HL-60/S4 treated with phorbol 12-myristate 13-acetate at 8.2 ng/mL for 4 days and 3 days (cell line): Measurements from ENCODE around the gene ABCA5.

Experiments
- in situ Hi-C: fragments of 300-500 bp; cut with MboI; formaldehyde crosslinking; loops from 2 replicates; pipeline ENCODE4 v1.15.0; 2022; ENCODE audit warnings: low sequenced_read_pairs

ABCA5 gene

GRCh38 chr17:69267219-69267618 lies 59.7 kb downstream of the ABCA5 start:
- in situ Hi-C loops = no loop called here

DNA sequence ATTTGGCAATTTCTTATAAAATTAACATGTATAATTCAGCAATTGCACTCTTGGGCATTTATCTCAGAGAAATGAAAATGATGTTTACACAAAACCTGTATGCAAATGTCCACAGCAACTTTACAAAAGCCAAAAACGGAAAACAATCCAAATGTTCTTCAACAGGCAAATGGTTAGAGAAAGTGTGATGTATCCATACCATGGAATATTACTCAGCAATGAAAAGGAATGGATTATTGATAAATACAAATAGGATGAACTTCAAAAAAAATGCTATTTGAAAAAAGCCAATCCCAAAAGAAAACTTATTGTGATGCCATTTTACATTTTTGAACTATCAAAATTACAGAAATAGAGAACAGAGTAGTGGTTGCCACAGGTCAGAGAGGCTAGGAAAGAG lies 61.1 kb downstream of the ABCA5 start:
- in situ Hi-C loops = no loop called here

GRCh38 chr17:69254187-69254586 lies 72.7 kb downstream of the ABCA5 start:
- in situ Hi-C loops = no loop called here

DNA sequence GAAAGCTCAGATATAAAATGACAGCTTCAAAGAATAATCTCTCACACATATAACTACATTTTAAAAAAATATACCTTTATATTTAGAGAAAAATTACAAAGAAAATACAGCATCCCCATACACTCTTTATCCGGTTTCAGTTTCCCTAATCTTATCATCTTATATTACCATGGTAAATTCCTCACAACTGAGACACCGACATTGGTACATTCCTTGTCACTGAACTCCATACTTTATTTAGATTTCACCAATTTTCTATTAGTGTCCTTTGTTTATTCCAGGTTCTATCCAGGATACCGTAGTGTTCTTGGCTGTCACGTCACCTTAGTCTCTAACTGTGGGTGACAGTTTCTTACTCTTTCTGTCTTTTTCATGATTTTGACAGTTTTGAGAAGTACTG lies 76.3 kb downstream of the ABCA5 start:
- in situ Hi-C loops = no loop called here

DNA sequence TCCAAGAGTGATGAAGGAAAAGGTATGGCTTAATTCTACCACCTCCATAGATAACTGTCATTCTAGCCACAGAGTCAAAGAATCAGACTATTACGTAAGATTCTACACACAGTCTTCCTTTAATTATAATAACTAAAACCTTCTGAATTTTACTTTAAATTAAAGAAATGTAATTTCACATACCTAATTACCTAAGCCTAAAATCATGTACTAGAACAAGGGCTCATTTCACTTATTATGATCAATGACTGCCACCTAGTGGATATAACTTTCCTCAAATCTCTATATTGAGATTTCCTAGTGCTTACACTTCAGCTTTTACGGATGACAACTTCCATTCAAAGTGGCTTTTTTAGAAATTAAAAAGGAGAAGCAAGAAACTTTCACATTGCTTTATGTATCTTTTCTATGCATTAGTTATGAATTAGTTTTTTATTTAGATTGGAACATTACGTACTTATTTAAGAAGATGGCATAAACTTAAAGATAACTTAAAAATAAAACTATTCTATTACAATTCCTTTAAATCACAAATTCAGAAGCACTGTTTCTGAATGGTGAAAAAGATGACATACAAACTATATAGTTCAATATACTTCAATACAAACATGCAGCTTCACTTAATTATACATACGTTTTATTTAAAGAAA lies 80.1 kb downstream of the ABCA5 start:
- in situ Hi-C loops = loop anchor here (25.0 kb wide), 1 partner anchor 710 kb away; no protein-coding TSS in a partner anchor

DNA sequence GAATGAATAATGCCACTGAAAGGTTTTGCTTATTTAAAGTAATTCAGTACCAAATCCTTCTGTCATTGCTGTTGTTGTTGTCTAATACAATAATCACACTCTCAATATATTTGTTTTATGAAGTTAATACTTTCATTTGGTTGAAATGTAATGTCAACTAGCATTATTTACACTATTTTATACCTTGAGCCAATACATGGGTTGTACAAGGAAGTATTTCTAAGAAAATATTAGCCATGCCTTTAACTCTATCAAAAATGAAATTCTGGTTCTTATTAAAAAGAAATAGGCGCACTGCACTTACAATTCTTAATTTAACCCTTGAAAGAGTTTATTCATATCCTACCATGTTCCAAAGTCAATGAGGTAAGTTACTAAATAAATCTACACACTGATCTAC lies 80.7 kb downstream of the ABCA5 start:
- in situ Hi-C loops = loop anchor here (25.0 kb wide), 1 partner anchor 709 kb away; no protein-coding TSS in a partner anchor

GRCh38 chr17:69245617-69246016 lies 81.3 kb downstream of the ABCA5 start:
- in situ Hi-C loops = loop anchor here (25.0 kb wide), 1 partner anchor 708 kb away; no protein-coding TSS in a partner anchor

GRCh38 chr17:69239611-69240600 lies 87.0 kb downstream of the ABCA5 start:
- in situ Hi-C loops = loop anchor here (5.0 to 25.0 kb wide), 2 partner anchors 463 to 703 kb away; no protein-coding TSS in a partner anchor

GRCh38 chr17:69236946-69237345 lies 90.0 kb downstream of the ABCA5 start:
- in situ Hi-C loops = loop anchor here (5.0 to 25.0 kb wide), 2 partner anchors 460 to 700 kb away; no protein-coding TSS in a partner anchor

- in situ Hi-C loops = loop anchor here (5.0 to 25.0 kb wide), 2 partner anchors 459 to 699 kb away; no protein-coding TSS in a partner anchor
These were observed 90.5 kb downstream of the ABCA5 start for GRCh38 chr17:69236464-69236863.

DNA sequence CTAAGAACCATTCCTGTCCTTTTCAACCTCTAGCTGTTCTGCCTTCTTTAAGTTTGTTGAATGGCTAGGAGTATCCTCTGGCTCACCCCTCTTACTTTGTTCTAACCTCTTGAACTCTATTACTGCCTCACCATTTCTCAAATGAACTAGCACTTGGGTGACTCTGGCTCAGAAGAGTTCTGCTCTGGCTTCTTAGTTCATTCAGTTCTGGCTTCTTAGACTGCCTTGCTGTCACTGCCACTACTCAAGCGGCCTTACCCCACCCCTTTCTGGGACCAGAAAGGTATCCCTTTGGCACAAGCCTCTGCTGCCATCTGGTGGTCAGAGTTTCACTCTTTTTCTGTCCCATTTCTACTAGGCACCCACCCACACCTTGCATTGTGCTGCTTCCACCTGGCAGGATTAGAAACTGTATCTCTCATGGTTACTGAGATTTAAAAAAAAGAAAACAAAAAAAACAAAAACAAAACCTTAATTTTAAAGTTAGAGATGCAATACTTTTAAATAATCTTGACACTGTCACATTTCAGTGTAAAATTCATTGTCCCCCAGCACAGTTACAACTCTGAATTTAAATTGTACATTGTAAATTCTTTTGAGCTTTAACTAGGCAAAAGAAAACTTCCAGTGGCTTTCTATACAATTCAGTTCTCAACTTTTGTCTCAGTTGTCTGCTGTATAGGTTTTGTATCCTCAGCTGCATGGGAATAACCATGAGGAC lies 91.4 kb downstream of the ABCA5 start:
- in situ Hi-C loops = loop anchor here (5.0 to 25.0 kb wide), 2 partner anchors 458 to 698 kb away; no protein-coding TSS in a partner anchor

- in situ Hi-C loops = loop anchor here (25.0 kb wide), 1 partner anchor 695 kb away; no protein-coding TSS in a partner anchor
These were observed 94.3 kb downstream of the ABCA5 start for GRCh38 chr17:69232650-69233049.

GRCh38 chr17:69231521-69231920 lies 95.4 kb downstream of the ABCA5 start:
- in situ Hi-C loops = loop anchor here (25.0 kb wide), 1 partner anchor 694 kb away; no protein-coding TSS in a partner anchor

DNA sequence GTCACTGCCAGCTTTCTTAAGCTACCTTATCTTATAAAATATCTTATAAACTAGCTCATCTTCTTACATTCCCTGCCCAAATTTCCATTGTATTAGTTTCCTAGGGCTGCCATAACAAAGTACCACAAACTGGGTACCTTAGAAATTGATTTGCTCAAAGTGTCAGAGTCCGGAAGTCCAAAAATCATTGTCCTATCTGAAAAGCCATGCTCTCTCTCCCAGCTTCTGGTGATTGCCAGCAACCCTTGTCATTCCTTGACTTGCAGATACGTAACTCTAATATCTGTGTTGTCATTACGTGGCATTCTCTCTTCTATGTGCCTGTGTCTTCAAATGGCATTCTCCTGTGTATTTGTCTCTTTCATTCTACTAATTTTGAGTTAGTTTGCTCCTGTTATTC lies 96.0 kb downstream of the ABCA5 start:
- in situ Hi-C loops = loop anchor here (25.0 kb wide), 1 partner anchor 694 kb away; no protein-coding TSS in a partner anchor

GRCh38 chr17:69228576-69228975 lies 98.4 kb downstream of the ABCA5 start, which contains the start of gene ABCA10:
Gene ABCA10 (minus strand): TSS chr17:69228824. CDS start chr17:69225358, 3,466 bp downstream.
- in situ Hi-C loops = loop anchor here (25.0 kb wide), 1 partner anchor 691 kb away; no protein-coding TSS in a partner anchor

DNA sequence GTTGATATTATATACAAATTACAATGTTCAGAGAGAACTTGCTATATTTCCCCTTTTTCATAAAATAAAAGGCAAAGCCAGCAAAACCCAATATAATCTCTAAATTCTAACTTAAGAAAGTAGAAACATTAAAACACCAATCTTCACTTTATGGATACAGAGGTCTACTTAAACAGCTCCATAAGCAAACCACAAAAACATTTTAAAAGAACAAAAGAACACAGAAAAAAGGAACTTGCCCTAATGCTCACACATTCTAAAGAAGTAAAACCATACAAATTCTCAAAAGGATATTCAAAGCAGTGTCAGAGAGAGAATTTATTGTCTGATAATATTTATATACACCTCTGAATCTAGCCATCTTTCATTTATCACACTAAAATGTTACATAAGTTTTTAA lies 98.9 kb downstream of the ABCA5 start:
- in situ Hi-C loops = loop anchor here (25.0 kb wide), 1 partner anchor 691 kb away; no protein-coding TSS in a partner anchor

- in situ Hi-C loops = loop anchor here (25.0 kb wide), 1 partner anchor 690 kb away; no protein-coding TSS in a partner anchor
These were observed 99.4 kb downstream of the ABCA5 start for GRCh38 chr17:69227541-69227940.

- in situ Hi-C loops = no loop called here
These were observed 103.1 kb downstream of the ABCA5 start for GRCh38 chr17:69223809-69224208.

- in situ Hi-C loops = no loop called here
These were observed 104.2 kb downstream of the ABCA5 start for GRCh38 chr17:69222707-69223258.

- in situ Hi-C loops = no loop called here
These were observed 106.8 kb downstream of the ABCA5 start for GRCh38 chr17:69220098-69220497.
